SK-N-SH (cell line): ENCODE results near the gene PELI3. TPM values are rescaled to one million over a fixed set of nuclear protein-coding genes. Genes with fewer than 3 reads are reported as not detected.

Experiments used
- CTCF ChIA-PET: fragments of 300-600, 350-600 bp; formaldehyde crosslinking; extraction: SDS; loops from one replicate; lab custom pipeline; 2021; lab: Yijun Ruan, JAX
- POLR2A ChIA-PET: fragments of 350-600 bp; sonication (Branson Sonifier 250); formaldehyde crosslinking; extraction: SDS; loops from one replicate; lab custom pipeline; 2020; ENCODE audit warnings: antibody characterized with exemption, inconsistent platforms; lab: Yijun Ruan, JAX
- DNase-seq: peaks from one replicate; pipeline ENCODE4 v3.0.0; 2012
- H2AFZ ChIP-seq: fragments of 200-600 bp; sonication (generic); 2 replicates; pipeline ENCODE4 v1.8.1; 2016; ENCODE audit warnings: antibody characterized with exemption, mild to moderate bottlenecking, low read depth
- H3F3A ChIP-seq: fragments of 200-600 bp; sonication (generic); replicated peaks from 2 replicates; pipeline ENCODE3; 2016; ENCODE audit warnings: antibody characterized with exemption, mild to moderate bottlenecking; ENCODE audit not compliant: insufficient read depth
- H3K27ac ChIP-seq, 2 experiments: fragments of 200-500 bp in 1 of 2; fragments of 200-600 bp in 1 of 2; sonication (Bioruptor generic) in 1 of 2; sonication (generic), shearing (Covaris generic) in 1 of 2; 2 replicates each; pipeline versions ENCODE4 v1.5.1 to v1.6.1; 2014 to 2016; ENCODE audit warnings: low read depth in 2 of 2, inconsistent platforms in 1 of 2, low read length in 1 of 2, mild to moderate bottlenecking in 1 of 2, mixed read lengths in 1 of 2
- H3K27me3 ChIP-seq: fragments of 200-600 bp; sonication (generic), shearing (Covaris generic); 2 replicates; pipeline ENCODE4 v1.6.1; 2016; ENCODE audit warnings: mixed run types; ENCODE audit not compliant: insufficient read depth
- H3K36me3 ChIP-seq, 2 experiments: fragments of 200-500 bp in 1 of 2; fragments of 200-600 bp in 1 of 2; sonication (Bioruptor generic) in 1 of 2; sonication (generic) in 1 of 2; replicated peaks in 1 of 2; 2 replicates each; pipeline versions ENCODE3 to v1.5.1; 2014 to 2016; ENCODE audit warnings: low read length in 1 of 2, mild to moderate bottlenecking in 1 of 2; ENCODE audit not compliant: insufficient read depth in 2 of 2, control insufficient read depth in 1 of 2
- H3K4me1 ChIP-seq, 2 experiments: fragments of 200-500 bp in 1 of 2; fragments of 200-600 bp in 1 of 2; sonication (Bioruptor generic) in 1 of 2; sonication (generic), shearing (Covaris generic) in 1 of 2; 2 replicates each; pipeline versions ENCODE4 v1.5.1 to v1.6.1; 2014 to 2016; ENCODE audit warnings: low read depth in 1 of 2, low read length in 1 of 2, mixed run types in 1 of 2; ENCODE audit not compliant: insufficient read depth in 2 of 2, control insufficient read depth in 1 of 2
- H3K4me2 ChIP-seq: fragments of 200-600 bp; sonication (generic), shearing (Covaris generic); 2 replicates; pipeline ENCODE4 v1.6.1; 2017; ENCODE audit warnings: mixed run types
- H3K4me3 ChIP-seq, 2 experiments: fragments of 200-500 bp in 1 of 2; fragments of 200-600 bp in 1 of 2; sonication (Bioruptor generic) in 1 of 2; sonication (generic), shearing (Covaris generic) in 1 of 2; 2 replicates each; pipeline versions ENCODE4 v1.5.1 to v1.8.1; 2014 to 2016; ENCODE audit warnings: low read depth in 2 of 2, inconsistent platforms in 1 of 2, low read length in 1 of 2, mild to moderate bottlenecking in 1 of 2, mixed read lengths in 1 of 2, moderate library complexity in 1 of 2
- H3K79me2 ChIP-seq: fragments of 200-600 bp; sonication (generic); 2 replicates; pipeline ENCODE4 v1.8.1; 2017; ENCODE audit warnings: mild to moderate bottlenecking; ENCODE audit not compliant: insufficient read depth
- H3K9ac ChIP-seq: fragments of 200-600 bp; sonication (generic); 2 replicates; pipeline ENCODE4 v1.6.1; 2017; ENCODE audit warnings: mixed run types
- H3K9me2 ChIP-seq: fragments of 200-600 bp; sonication (generic); 2 replicates; pipeline ENCODE4 v1.6.1; 2017; ENCODE audit warnings: mixed run types
- H3K9me3 ChIP-seq: fragments of 200-600 bp; sonication (generic); 2 replicates; pipeline ENCODE4 v1.6.1; 2017; ENCODE audit warnings: mixed run types, mild to moderate bottlenecking, moderate library complexity
- H4K20me1 ChIP-seq: fragments of 200-600 bp; sonication (generic); 2 replicates; pipeline ENCODE4 v1.6.1; 2017; ENCODE audit warnings: mild to moderate bottlenecking, mixed run types; ENCODE audit not compliant: insufficient read depth
- EP300 ChIP-seq, 2 experiments: IDR thresholded peaks; 2 replicates each; pipeline versions ENCODE4 v1.4.0 to v1.6.1; 2012; ENCODE audit warnings: borderline replicate concordance in 1 of 2, low read depth in 1 of 2, low read length in 1 of 2
- EZH2phosphoT487 ChIP-seq: fragments of 200-600 bp; sonication (generic); IDR thresholded peaks from 2 replicates; pipeline ENCODE4 v1.6.1; 2017; ENCODE audit warnings: low read depth, mixed run types, mild to moderate bottlenecking, antibody characterized with exemption, moderate library complexity, borderline replicate concordance
- FOSL2 ChIP-seq: IDR thresholded peaks from 2 replicates; pipeline ENCODE4 v1.4.0; 2012; ENCODE audit warnings: low read depth, mild to moderate bottlenecking, moderate library complexity, borderline replicate concordance
- FOXJ3 ChIP-seq: sonication (generic); formaldehyde crosslinking; IDR thresholded peaks from 2 replicates; pipeline ENCODE4 v1.5.1; 2020; ENCODE audit warnings: mild to moderate bottlenecking, missing genetic modification reagents
- GABPA ChIP-seq: IDR thresholded peaks from 2 replicates; pipeline ENCODE4 v1.4.0; 2012; ENCODE audit warnings: low read depth, mild to moderate bottlenecking
- MXI1 ChIP-seq: IDR thresholded peaks from 2 replicates; pipeline ENCODE4 v1.6.1; 2012; ENCODE audit warnings: mild to moderate bottlenecking, low read depth, low read length, improper control_type of control experiment
- POLR2AphosphoS5 ChIP-seq: IDR thresholded peaks from 2 replicates; pipeline ENCODE4 v1.6.1; 2012; ENCODE audit warnings: low read depth, low read length
- RAD21 ChIP-seq: IDR thresholded peaks from 2 replicates; pipeline ENCODE4 v1.6.1; 2012; ENCODE audit warnings: mild to moderate bottlenecking, low read length
- RCOR1 ChIP-seq: fragments of 150-350 bp; IDR thresholded peaks from 2 replicates; pipeline ENCODE4 v1.6.1; 2017; ENCODE audit warnings: antibody characterized with exemption, low read length
- RFX5 ChIP-seq: IDR thresholded peaks from 2 replicates; pipeline ENCODE4 v1.6.1; 2012; ENCODE audit warnings: mild to moderate bottlenecking, improper control_type of control experiment, low read length
- RXRA ChIP-seq: IDR thresholded peaks from 2 replicates; pipeline ENCODE4 v1.4.0; 2012; ENCODE audit warnings: low read depth, mild to moderate bottlenecking, borderline replicate concordance
- SMC3 ChIP-seq: IDR thresholded peaks from 2 replicates; pipeline ENCODE4 v1.6.1; 2012; ENCODE audit warnings: low read depth, low read length, improper control_type of control experiment
- TAF1 ChIP-seq: IDR thresholded peaks from 2 replicates; pipeline ENCODE4 v1.6.1; 2012; ENCODE audit warnings: low read depth, mild to moderate bottlenecking, low read length, moderate library complexity, borderline replicate concordance
- TCF12 ChIP-seq: IDR thresholded peaks from 2 replicates; pipeline ENCODE4 v1.4.0; 2012
- YY1 ChIP-seq: IDR thresholded peaks from 2 replicates; pipeline ENCODE4 v1.4.0; 2012; ENCODE audit warnings: low read depth, mild to moderate bottlenecking
- WGBS: methylation state at CpG from one replicate; pipeline ENCODE4 v1.1.6; 2017; ENCODE audit warnings: low lambda C conversion rate; 5-methylcytosine and 5-hydroxymethylcytosine counted together
- polyA plus RNA-seq, 3 experiments: library from polyadenylated mRNA; depleted of rRNA; stranded (reverse); fragments of >200 nt; gene quantifications; 2 replicates each; pipeline ENCODE4 v1.2.3, GENCODE V29; 2012
- TF ChIP-seq, protein P1 (sequence below): IDR thresholded peaks from 2 replicates; pipeline ENCODE4 v1.6.1; 2012; ENCODE audit warnings: mild to moderate bottlenecking, low read depth, low read length, moderate library complexity
- TF ChIP-seq, protein P2 (sequence below): IDR thresholded peaks from 2 replicates; pipeline ENCODE4 v1.4.0; 2012; ENCODE audit warnings: low read depth, borderline replicate concordance
- TF ChIP-seq, protein P3 (sequence below): IDR thresholded peaks from 2 replicates; pipeline ENCODE4; 2012
- TF ChIP-seq, protein P4 (sequence below): fragments of 150-350 bp; IDR thresholded peaks from 2 replicates; pipeline ENCODE4 v1.6.1; 2016; ENCODE audit warnings: mild to moderate bottlenecking, low read depth, low read length
- TF ChIP-seq, protein P5 (sequence below): fragments of 200-600 bp; sonication (generic); IDR thresholded peaks from 2 replicates; pipeline ENCODE4 v1.6.1; 2017; ENCODE audit warnings: antibody characterized with exemption, mild to moderate bottlenecking, moderate library complexity
- TF ChIP-seq, protein P6 (sequence below): IDR thresholded peaks from 2 replicates; pipeline ENCODE4 v1.4.0; 2012; ENCODE audit warnings: low read depth

The PELI3 gene
- polyA plus RNA-seq, 1 of the 3 experiments (the other 2 are of a cell fraction): 7.0 TPM

DNA sequence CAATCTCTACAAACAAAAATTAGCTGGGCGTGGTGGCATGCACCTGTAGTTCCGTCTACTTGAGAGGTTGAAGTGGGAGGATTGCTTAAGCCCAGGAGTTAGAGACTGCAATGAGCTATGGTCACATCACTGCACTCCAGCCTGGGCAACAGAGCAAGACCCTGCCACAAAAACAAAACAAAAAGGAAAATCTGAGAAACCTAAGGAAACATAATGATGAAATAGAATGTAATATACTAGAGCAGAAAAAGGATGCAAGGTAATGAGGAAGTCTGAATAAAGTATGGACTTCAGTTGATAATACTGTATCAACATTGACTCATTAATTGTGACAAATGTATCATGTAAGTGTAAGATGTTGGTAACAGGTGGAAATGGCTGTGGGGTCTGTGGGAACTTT lies 37.8 kb upstream of the PELI3 start (continued):
- TF ChIP-seq, protein P1, sequence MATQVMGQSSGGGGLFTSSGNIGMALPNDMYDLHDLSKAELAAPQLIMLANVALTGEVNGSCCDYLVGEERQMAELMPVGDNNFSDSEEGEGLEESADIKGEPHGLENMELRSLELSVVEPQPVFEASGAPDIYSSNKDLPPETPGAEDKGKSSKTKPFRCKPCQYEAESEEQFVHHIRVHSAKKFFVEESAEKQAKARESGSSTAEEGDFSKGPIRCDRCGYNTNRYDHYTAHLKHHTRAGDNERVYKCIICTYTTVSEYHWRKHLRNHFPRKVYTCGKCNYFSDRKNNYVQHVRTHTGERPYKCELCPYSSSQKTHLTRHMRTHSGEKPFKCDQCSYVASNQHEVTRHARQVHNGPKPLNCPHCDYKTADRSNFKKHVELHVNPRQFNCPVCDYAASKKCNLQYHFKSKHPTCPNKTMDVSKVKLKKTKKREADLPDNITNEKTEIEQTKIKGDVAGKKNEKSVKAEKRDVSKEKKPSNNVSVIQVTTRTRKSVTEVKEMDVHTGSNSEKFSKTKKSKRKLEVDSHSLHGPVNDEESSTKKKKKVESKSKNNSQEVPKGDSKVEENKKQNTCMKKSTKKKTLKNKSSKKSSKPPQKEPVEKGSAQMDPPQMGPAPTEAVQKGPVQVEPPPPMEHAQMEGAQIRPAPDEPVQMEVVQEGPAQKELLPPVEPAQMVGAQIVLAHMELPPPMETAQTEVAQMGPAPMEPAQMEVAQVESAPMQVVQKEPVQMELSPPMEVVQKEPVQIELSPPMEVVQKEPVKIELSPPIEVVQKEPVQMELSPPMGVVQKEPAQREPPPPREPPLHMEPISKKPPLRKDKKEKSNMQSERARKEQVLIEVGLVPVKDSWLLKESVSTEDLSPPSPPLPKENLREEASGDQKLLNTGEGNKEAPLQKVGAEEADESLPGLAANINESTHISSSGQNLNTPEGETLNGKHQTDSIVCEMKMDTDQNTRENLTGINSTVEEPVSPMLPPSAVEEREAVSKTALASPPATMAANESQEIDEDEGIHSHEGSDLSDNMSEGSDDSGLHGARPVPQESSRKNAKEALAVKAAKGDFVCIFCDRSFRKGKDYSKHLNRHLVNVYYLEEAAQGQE: no peak

DNA sequence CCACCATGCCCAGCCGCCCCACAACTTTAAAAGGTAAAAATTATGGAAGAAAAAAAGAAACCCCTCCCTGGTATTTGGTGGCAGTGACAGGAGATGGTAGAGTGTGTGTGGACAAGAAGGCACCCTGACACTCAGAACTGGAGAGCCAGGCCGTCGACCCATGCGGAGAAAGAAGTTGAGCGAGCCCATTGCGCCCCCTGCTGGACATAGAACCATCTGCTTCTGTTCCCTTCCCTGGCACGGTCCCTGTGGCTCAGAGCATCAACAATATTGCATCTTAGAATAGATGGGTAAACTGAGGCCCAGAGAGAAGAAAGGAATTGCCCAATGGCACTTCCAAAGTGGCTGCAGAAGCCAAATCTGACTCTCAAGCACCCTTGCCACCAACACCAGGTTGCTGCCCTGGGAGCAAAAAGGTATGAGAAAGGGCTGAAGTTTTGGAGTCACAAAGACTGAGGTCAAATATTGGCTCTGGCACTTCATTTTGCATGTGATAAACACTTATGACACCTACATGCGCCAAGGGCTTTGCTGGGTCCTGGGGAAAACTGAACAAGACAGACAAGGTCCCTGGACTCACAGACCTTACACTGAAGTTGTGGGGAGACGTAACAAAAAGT lies 36.6 kb upstream of the PELI3 start:
- 28% methylated on average over 9 of the region's 9 CpGs for WGBS
- no peak overlapping the region for H3K27ac ChIP-seq
- no peak overlapping the region for H3K4me2 ChIP-seq
- no peaks in the 10 kb centered on the region for H3K9me2 ChIP-seq
- no peak overlapping the region for H2AFZ ChIP-seq
- CTCF ChIA-PET: interaction anchor here (0.6 to 22.6 kb wide), 22 partner anchors 9 to 527 kb away, joined by 3 to 617 read pairs (median 4); partner anchors contain the start of genes DPP3, MRPL11, NPAS4 and RBM4B
- H3K79me2 ChIP-seq: no peaks in the 10 kb centered on the region
- H4K20me1 ChIP-seq: no peaks in the 10 kb centered on the region
- H3K36me3 ChIP-seq: peaks cover 3% of the 10 kb centered on the region in 2 experiments
- no peaks in the 10 kb centered on the region for H3K27me3 ChIP-seq
- H3K9ac ChIP-seq: no peak overlapping the region
- POLR2A ChIA-PET: no interaction called here
- peaks cover 4% of the 10 kb centered on the region for H3F3A ChIP-seq
- DNase-seq: peak; percentile 88
- H3K9me3 ChIP-seq: no peaks in the 10 kb centered on the region
- no peaks in the 10 kb centered on the region for H3K4me1 ChIP-seq
- H3K4me3 ChIP-seq: no peak overlapping the region; a peak in 1 of 4 replicates
- TF ChIP-seq TAF1 (no peak), RCOR1 (no peak), FOXJ3 (CRISPR knock-in tag) (no peak), POLR2AphosphoS5 (no peak), RAD21 (peak; percentile 93), YY1 (no peak), EP300 (IDR thresholded peaks at IDR 0.05; ENCODE audit: borderline replicate concordance in 1 of 2, low read depth in 1 of 2, low read length in 1 of 2) (no peak), TCF12 (no peak), MXI1 (peak; percentile 46; the same call in 1 of the 2 replicates), EZH2phosphoT487 (no peak), GABPA (no peak), SMC3 (peak; percentile 96), FOSL2 (no peak), RXRA (no peak), RFX5 (no peak)
- TF ChIP-seq, protein P2, sequence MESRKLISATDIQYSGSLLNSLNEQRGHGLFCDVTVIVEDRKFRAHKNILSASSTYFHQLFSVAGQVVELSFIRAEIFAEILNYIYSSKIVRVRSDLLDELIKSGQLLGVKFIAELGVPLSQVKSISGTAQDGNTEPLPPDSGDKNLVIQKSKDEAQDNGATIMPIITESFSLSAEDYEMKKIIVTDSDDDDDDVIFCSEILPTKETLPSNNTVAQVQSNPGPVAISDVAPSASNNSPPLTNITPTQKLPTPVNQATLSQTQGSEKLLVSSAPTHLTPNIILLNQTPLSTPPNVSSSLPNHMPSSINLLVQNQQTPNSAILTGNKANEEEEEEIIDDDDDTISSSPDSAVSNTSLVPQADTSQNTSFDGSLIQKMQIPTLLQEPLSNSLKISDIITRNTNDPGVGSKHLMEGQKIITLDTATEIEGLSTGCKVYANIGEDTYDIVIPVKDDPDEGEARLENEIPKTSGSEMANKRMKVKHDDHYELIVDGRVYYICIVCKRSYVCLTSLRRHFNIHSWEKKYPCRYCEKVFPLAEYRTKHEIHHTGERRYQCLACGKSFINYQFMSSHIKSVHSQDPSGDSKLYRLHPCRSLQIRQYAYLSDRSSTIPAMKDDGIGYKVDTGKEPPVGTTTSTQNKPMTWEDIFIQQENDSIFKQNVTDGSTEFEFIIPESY: no peak
- TF ChIP-seq, protein P3, sequence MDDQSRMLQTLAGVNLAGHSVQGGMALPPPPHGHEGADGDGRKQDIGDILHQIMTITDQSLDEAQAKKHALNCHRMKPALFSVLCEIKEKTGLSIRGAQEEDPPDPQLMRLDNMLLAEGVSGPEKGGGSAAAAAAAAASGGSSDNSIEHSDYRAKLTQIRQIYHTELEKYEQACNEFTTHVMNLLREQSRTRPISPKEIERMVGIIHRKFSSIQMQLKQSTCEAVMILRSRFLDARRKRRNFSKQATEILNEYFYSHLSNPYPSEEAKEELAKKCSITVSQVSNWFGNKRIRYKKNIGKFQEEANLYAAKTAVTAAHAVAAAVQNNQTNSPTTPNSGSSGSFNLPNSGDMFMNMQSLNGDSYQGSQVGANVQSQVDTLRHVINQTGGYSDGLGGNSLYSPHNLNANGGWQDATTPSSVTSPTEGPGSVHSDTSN: no peak
- TF ChIP-seq, protein P4, sequence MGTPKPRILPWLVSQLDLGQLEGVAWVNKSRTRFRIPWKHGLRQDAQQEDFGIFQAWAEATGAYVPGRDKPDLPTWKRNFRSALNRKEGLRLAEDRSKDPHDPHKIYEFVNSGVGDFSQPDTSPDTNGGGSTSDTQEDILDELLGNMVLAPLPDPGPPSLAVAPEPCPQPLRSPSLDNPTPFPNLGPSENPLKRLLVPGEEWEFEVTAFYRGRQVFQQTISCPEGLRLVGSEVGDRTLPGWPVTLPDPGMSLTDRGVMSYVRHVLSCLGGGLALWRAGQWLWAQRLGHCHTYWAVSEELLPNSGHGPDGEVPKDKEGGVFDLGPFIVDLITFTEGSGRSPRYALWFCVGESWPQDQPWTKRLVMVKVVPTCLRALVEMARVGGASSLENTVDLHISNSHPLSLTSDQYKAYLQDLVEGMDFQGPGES: no peak
- TF ChIP-seq, protein P5, sequence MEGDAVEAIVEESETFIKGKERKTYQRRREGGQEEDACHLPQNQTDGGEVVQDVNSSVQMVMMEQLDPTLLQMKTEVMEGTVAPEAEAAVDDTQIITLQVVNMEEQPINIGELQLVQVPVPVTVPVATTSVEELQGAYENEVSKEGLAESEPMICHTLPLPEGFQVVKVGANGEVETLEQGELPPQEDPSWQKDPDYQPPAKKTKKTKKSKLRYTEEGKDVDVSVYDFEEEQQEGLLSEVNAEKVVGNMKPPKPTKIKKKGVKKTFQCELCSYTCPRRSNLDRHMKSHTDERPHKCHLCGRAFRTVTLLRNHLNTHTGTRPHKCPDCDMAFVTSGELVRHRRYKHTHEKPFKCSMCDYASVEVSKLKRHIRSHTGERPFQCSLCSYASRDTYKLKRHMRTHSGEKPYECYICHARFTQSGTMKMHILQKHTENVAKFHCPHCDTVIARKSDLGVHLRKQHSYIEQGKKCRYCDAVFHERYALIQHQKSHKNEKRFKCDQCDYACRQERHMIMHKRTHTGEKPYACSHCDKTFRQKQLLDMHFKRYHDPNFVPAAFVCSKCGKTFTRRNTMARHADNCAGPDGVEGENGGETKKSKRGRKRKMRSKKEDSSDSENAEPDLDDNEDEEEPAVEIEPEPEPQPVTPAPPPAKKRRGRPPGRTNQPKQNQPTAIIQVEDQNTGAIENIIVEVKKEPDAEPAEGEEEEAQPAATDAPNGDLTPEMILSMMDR: peak; percentile 84
- TF ChIP-seq, protein P6, sequence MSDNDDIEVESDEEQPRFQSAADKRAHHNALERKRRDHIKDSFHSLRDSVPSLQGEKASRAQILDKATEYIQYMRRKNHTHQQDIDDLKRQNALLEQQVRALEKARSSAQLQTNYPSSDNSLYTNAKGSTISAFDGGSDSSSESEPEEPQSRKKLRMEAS: no peak
